Measurements from ENCODE around the gene CCDC88B. TPM values are rescaled to one million over a fixed set of nuclear protein-coding genes. Genes with fewer than 3 reads are reported as not detected.
A peak's percentile ranks its signal among the peaks of the same experiment; 100 is the strongest.
"Not testable (repeated sequence)": the region's sequence is repeated elsewhere in the genome, so short reads cannot be mapped to it uniquely, and the experiment has no call there.

CCDC88B gene
- total RNA-seq, 1 donor from 2014 or later = 11.5 TPM

- DNase-seq (ENCODE audit: low spot score) = no peak
Measured at GRCh38 chr11:64304032-64304315, 36.0 kb upstream of the CCDC88B start.

GRCh38 chr11:64304316-64305072 is 35.5 kb upstream of the CCDC88B start:
- peak; percentile 97 for DNase-seq (ENCODE audit: low spot score)

- DNase-seq (ENCODE audit: low spot score) = peak; percentile 100
Measured at GRCh38 chr11:64305075-64305690, 34.8 kb upstream of the CCDC88B start, which contains the start of gene ESRRA. Gene ESRRA (plus strand): TSS chr11:64305524. CDS start chr11:64307180, 1,656 bp downstream.

- no peak for DNase-seq (ENCODE audit: low spot score)
Measured at GRCh38 chr11:64305691-64306562, 34.1 kb upstream of the CCDC88B start.

- DNase-seq (ENCODE audit: low spot score) = no peak
Measured at GRCh38 chr11:64306563-64306875, 33.5 kb upstream of the CCDC88B start.

GRCh38 chr11:64306876-64307622 is 33.0 kb upstream of the CCDC88B start:
- no peak for DNase-seq (ENCODE audit: low spot score)

- not testable (repeated sequence) for DNase-seq (ENCODE audit: low spot score)
Measured at GRCh38 chr11:64307795-64308194, 32.2 kb upstream of the CCDC88B start.

GRCh38 chr11:64312947-64313346 is 27.1 kb upstream of the CCDC88B start:
- no peak for DNase-seq (ENCODE audit: low spot score)

- DNase-seq (ENCODE audit: low spot score) = no peak
Measured at GRCh38 chr11:64313491-64314145, 26.4 kb upstream of the CCDC88B start.

GRCh38 chr11:64314146-64314804 is 25.7 kb upstream of the CCDC88B start:
- DNase-seq (ENCODE audit: low spot score) = no peak

- no peak for DNase-seq (ENCODE audit: low spot score)
Measured at GRCh38 chr11:64314805-64315561, 25.0 kb upstream of the CCDC88B start.

- not testable (repeated sequence) for DNase-seq (ENCODE audit: low spot score)
Measured at GRCh38 chr11:64315667-64316526, 24.1 kb upstream of the CCDC88B start.

GRCh38 chr11:64316672-64317324 is 23.2 kb upstream of the CCDC88B start:
- DNase-seq (ENCODE audit: low spot score) = no peak

- DNase-seq (ENCODE audit: low spot score) = peak; percentile 97
Measured at GRCh38 chr11:64317325-64317960, 22.6 kb upstream of the CCDC88B start, which contains the start of gene TRMT112. Gene TRMT112 (minus strand): TSS chr11:64317559. CDS start chr11:64317526, 33 bp downstream.

GRCh38 chr11:64317961-64318765 is 21.8 kb upstream of the CCDC88B start, which contains the start of gene PRDX5:
Gene PRDX5 (plus strand): TSS chr11:64318121. CDS start chr11:64318216, 95 bp downstream.
- peak; percentile 98 for DNase-seq (ENCODE audit: low spot score)
